GM12892 (cell line): ENCODE data around the gene PDIA5.
"Not testable (repeated sequence)": the region's sequence is repeated elsewhere in the genome, so short reads cannot be mapped to it uniquely, and the experiment has no call there.

Experiments used
- DNase-seq: peaks from one replicate; pipeline ENCODE4 v3.0.0; 2011; ENCODE audit not compliant: insufficient read length
- FAIRE-seq: peaks from 2 replicates; lab custom pipeline; 2011; peaks lifted over from hg19 to GRCh38; lab: Jason Lieb, UNC
- POLR2A ChIP-seq: IDR thresholded peaks from 2 replicates; pipeline ENCODE4 v1.6.1; 2011; ENCODE audit warnings: low read depth, low read length, control low read depth
- POLR2AphosphoS5 ChIP-seq: IDR thresholded peaks from 2 replicates; pipeline ENCODE4 v1.6.1; 2011; ENCODE audit warnings: low read depth, low read length, control low read depth
- TAF1 ChIP-seq: IDR thresholded peaks from 2 replicates; pipeline ENCODE4 v1.6.1; 2011; ENCODE audit warnings: low read depth, mild to moderate bottlenecking, control low read depth, low read length, borderline replicate concordance

Gene PDIA5

DNA sequence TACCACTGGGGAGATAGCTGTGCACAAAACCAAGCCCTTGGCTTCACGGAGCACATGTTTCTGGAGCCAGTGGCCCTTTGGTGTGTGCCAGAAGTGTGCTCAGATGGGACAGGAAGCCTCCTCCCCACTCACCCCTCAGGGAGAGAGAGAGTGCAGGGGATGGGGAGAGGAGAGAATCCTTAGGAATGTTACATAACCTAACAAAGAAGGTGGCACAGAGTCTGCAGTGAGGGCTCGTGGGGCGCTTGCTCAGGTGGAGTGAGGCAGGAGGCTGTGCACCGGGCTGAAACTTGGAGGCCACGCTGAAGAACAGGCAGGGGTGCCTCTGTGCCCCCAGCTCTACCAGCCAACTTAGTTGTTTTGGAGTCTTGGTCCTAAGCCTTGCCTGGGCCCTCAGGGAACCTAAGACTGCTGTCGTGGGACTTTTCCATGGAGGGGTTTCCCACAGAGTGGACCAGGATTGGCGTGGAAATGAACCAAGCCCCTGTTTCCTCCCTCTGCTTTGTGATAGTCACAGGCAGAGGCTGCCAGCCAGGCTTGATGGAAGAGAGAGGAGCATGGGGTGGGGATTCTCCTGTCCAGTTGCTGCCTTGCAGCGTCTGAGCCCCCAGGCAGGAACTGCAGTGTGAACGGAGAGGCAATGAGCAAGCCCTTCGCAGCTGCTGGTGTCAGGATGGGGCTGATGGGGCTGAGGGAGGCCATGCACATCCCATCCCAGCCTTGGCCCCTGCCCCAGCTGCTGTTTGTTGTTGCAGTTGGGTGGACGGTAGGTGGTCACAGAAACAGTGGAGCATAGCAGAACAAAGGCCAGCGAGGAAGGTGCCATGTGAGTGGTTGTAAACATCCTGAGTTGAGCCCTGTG lies 32.7 kb downstream of the PDIA5 start:
- DNase-seq, result no peak
- no peak for FAIRE-seq
- TF ChIP-seq POLR2AphosphoS5, result no peak
- no peak for TF ChIP-seq POLR2A
- no peak for TF ChIP-seq TAF1

DNA sequence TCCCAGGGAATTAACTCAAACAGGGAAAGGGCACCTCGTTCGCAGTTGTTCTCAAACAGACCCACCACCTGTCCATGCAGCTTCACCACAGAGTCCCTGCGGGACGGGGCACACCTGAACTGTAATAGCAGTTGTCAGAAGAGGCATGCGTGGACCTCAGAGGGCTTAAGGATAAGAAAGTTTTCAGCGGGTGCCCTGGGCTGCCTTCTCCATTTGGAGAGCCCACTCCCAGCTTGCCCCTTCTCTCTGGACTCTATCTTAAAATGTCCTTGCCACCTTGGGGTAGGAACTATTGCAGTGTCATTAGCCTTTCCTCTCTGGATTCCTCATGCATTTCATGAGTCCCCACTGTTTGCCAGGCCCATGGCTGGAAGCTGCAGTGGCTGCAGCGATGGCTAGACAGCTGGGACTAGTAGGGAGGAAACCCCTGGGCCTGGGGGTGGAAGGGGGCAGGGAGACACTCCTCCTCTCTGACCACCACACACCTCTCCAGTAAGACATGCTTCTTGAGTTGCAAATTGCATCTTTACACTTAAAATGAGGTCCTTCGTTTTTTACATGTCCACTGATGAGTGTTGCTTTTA lies 33.5 kb downstream of the PDIA5 start:
- FAIRE-seq (no peak), DNase-seq (no peak)
- TF ChIP-seq POLR2AphosphoS5 (no peak), POLR2A (no peak), TAF1 (no peak)

DNA sequence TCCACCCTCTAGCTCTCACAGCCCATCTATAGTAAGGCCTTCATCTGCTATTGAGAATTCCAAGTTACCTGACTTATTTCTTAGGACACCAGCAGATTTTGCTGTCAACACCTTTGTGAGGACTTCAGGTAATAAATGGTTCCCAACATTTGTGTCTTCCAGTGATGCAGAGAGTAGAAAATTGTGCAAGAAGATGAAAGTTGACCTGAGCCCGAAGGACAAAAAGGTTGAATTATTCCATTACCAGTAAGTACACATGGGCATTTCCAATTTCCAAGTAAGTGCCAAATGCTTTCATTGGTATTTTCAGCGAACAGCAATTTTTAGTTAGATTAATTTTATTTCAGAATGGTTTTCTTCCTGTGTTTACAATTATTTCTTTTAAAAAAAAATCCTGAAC lies 35.4 kb downstream of the PDIA5 start:
- TF ChIP-seq POLR2AphosphoS5 (no peak), POLR2A (no peak)
- FAIRE-seq (no peak), DNase-seq (no peak)

DNA sequence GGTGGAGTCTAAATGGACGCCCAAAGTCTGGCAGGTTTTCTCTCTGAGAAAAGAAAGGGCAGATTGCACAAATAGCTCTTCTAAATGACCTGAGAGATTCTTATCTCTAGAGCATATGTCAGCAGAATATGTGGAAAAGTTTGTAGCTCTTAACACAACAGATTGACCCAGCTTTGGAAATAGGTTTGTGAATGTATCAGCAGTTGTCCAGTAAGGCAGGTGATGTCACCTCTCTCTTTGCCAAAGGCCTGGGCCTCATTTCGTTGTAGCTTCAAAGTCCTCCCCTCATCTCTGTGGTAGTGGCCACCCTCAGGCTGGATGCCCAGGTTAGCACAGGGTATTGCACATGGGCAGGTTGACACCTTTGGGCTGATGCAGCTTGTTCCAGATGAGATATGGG lies 36.0 kb downstream of the PDIA5 start:
- FAIRE-seq, result no peak
- TF ChIP-seq POLR2A, result no peak
- TF ChIP-seq TAF1, result no peak
- no peak for TF ChIP-seq POLR2AphosphoS5
- DNase-seq, result no peak

DNA sequence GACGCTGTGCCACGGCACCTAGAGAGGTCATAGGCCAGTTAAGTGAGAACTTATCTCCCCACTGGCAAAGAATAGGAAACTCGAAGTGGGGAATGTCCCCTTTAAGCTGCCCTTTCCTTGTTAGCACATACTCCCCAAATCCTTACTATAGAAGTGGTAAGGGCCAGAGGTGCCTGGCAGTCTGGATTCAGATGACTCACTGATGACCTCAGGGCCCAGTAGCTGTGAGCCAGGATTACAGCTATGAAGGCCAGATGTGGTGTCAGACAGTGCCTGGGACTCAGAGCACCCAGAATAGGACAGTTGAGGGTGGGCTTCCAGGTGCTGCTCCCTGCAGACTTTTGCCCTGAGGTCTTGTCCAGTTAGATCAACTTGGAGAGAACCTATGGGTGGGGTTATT lies 37.7 kb downstream of the PDIA5 start:
- no peak for FAIRE-seq
- no peak for DNase-seq

DNA sequence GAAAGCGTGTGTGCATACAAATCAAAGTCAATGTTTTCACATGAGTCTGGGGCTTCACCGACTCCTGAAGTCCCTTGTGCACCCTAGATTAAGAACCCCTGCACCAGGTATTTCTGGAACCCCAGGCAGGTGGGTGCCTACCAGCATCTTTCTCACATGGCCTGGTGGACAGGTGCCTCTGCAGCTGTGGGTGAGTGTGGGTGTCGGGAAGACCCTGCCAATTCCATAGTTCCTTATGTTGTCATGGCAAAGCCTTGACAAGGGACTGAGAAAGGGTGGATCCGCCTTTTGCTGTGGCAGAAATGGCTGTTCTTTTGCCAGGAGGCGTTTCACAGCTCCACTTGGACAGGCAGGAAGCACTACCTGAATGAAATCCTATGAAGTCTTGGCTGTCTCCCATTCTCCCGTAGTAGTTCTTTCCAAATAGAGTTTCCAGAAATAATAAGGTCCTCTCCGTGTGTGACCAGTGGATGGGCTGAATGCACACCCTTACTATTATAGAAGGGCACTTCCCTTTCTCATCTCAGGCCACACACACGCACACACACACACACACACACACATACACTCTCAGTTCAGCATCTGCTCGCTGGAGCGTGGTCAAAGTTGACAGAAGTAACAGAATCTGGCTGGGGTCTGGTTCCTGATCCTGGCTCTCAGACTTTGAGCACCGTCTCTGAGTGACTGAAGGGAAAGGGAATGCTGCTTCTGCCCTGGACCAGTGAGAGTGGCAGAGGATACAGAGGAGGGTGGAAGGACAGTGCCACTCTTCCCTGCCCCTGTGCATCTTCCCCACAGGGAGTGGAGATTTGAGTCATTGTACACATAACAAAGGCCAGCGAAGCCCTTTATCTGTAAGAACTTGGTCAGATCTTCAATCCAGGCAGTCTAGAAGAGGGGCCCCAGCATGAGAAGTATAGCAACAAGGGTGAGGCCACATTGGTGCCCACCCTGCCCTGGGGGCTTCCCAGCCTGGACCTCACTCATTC lies 38.7 kb downstream of the PDIA5 start:
- TF ChIP-seq TAF1, result no peak
- TF ChIP-seq POLR2AphosphoS5, result no peak
- no peak for TF ChIP-seq POLR2A
- DNase-seq (no peak), FAIRE-seq (peak; percentile 86)

More for the DNA sequence above, 37.7 kb downstream of the PDIA5 start:
- TF ChIP-seq TAF1 (no peak), POLR2A (no peak), POLR2AphosphoS5 (no peak)

DNA sequence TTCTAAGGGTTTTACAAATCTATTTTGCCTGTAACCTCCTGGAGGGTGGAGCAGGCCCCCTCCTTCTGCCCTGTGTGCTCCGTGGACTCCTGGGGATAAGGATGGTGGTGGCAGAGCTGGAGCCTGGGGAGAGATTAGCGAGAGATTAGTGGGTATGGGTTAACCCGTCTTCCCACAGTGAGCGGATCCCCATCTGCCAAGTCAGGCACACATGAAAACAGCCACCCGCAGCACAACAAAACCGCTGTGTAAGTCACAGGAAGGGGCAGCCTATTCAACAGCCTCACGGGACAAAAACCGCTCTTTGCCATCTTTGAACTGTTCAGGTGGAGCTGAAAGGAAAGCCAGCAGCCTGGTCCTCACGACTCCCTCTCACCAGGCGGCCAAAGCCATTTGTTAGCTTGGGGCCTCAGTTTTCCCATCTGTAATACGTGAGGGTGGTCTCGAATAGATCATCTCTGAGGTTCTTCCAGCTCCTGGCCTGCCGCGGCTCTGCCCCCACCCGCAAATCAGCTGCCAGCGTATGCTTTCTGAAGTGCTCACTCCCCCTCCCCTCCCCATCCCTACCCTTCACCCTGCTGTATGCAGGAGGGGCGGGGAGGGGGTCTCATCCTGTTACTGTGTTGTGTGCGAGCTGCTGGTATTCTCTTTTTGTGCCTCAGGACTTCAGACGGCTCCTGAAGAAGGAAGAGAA lies 43.6 kb downstream of the PDIA5 start:
- FAIRE-seq, result no peak
- TF ChIP-seq POLR2AphosphoS5, result no peak
- no peak for TF ChIP-seq TAF1
- no peak for TF ChIP-seq POLR2A
- no peak for DNase-seq

DNA sequence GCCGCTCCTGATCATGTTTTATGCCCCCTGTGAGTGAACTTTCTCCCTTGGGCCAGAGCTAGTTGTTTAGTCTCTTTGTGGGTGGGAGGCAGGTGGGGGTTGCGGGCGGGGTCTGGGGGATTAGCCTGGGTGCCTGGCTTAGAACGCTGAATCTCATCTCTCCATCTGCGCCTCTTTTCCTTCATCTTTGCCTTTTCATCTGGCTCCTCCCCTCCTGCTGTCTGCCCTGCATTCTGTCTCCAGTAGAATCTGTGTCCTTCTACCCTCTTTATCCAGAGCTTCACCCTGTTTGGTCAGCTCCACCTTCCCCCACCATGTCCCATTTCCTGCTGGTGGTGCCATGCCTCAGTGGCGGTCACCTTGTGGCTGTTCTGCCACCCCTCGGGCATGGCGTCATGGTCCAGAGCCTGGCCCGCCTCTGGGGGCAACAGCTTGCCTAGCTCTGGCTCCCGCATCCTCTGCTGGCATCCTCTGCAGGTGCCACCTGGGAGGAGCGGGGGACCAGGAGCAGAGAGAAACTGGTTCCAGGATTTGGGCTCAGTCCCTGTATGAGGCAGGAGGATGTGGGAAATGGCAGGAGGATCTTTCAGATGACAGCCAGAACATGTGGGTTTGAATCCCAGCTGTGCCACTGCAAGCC lies 44.3 kb downstream of the PDIA5 start:
- DNase-seq, result no peak
- no peak for TF ChIP-seq POLR2A
- TF ChIP-seq POLR2AphosphoS5, result no peak
- TF ChIP-seq TAF1, result no peak
- FAIRE-seq, result no peak

DNA sequence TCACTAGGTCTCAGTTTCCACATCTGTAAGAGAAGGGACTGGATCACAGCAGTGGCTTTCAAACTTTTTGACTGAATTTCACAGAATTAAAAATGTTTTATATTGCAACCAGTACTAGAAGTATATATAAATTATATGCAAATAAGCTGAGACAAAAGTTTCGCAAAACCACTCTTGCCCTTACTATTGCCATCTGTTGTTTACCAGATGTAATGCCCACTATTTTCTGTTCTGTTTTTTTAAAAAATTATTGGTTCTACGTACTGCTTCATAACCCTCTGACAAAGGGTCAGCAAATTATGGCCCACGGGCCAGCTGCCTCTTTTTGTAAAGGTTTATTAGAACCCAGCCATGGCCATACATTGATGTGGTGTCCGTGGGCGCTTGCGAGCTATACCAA lies 44.8 kb downstream of the PDIA5 start:
- no peak for TF ChIP-seq TAF1
- no peak for TF ChIP-seq POLR2AphosphoS5
- TF ChIP-seq POLR2A, result no peak
- FAIRE-seq (no peak), DNase-seq (no peak)

DNA sequence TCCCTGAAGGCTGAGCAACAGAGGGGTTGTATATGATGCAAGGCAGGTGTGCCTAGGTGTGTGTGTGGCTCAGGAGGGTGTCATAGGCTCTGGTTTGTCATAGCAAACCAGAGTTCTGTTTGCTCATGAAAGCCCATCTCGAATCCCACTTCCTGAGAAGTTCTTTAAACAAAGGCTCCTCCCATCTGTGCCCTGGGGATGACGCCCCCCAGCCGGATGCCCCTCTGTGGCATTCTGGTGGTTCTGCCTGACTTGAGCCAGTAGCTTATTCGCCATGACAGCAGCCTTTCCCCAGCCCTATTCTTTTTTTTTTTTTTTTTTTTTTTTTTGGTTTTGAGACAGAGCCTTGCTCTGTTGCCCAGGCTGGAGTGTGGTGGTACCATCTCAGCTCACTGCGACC lies 45.4 kb downstream of the PDIA5 start:
- TF ChIP-seq TAF1 (no peak), POLR2AphosphoS5 (no peak), POLR2A (no peak)
- FAIRE-seq, result no peak
- no peak for DNase-seq

DNA sequence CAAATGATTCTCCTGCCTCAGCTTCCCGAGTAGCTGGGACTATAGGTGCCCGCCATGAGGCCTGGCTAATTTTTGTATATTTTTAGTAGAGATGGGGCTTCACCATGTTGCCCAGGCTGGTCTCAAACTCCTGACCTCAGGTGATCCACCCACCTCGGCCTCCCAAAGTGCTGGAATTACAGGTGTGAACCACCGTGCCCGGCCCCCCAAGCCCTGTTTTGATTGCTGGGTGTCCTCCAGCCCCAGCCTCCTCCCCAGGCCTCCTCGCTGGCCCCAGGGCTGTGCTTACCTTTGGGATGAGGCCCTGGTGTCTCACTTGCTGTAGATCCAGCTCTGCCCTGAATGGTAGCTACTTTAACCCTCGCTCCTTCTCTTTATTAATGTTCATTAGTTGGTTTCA lies 45.8 kb downstream of the PDIA5 start:
- FAIRE-seq, DNase-seq: not testable (repeated sequence)
